HFFc6 (cell line): ENCODE results near the gene TBX3. TPM values are rescaled to one million over a fixed set of nuclear protein-coding genes. Genes with fewer than 3 reads are reported as not detected.
A peak's percentile ranks its signal among the peaks of the same experiment; 100 is the strongest.

Source experiments
- DNase-seq: peaks from one replicate; pipeline ENCODE4 v3.0.0-alpha.2; 2018
- H3K27ac Mint-ChIP-seq: 2 replicates; pipeline ENCODE4 v1.8.0; 2020; ENCODE audit warnings: mild to moderate bottlenecking, mixed read lengths
- H3K27me3 Mint-ChIP-seq: 2 replicates; pipeline ENCODE4 v1.8.0; 2021; ENCODE audit warnings: mild to moderate bottlenecking, moderate library complexity, mixed read lengths; ENCODE audit not compliant: insufficient read depth
- H3K36me3 Mint-ChIP-seq: 2 replicates; pipeline ENCODE4 v1.8.0; 2021; ENCODE audit warnings: low read depth, mixed read lengths
- H3K4me1 Mint-ChIP-seq: 2 replicates; pipeline ENCODE4 v1.8.0; 2020; ENCODE audit warnings: low read depth, mixed read lengths
- H3K4me3 Mint-ChIP-seq: 2 replicates; pipeline ENCODE4 v1.8.0; 2020; ENCODE audit warnings: mild to moderate bottlenecking, moderate library complexity, mixed read lengths
- H3K9me3 Mint-ChIP-seq: 2 replicates; pipeline ENCODE4 v1.8.0; 2020; ENCODE audit warnings: mild to moderate bottlenecking, mixed read lengths
- total RNA-seq, 6 experiments: library from RNA; stranded (reverse); fragmentation: NEBNext Ultra II Directional; extraction: Animal tissue kit (Norgen Biotek cat#: 25700); gene quantifications; 2 replicates in 1 of 6; 3 replicates in 5 of 6; pipeline ENCODE4 v1.2.3, GENCODE V29; 2021
- TF ChIP-seq, protein P1 (sequence below): fragments of 200-600 bp; sonication (generic); IDR thresholded peaks from 2 replicates; pipeline ENCODE4 v1.5.0; 2021; ENCODE audit warnings: antibody characterized with exemption, mild to moderate bottlenecking

Gene TBX3
- total RNA-seq, 6 experiments from 2014 or later = 108 to 145 (median 127) TPM

DNA sequence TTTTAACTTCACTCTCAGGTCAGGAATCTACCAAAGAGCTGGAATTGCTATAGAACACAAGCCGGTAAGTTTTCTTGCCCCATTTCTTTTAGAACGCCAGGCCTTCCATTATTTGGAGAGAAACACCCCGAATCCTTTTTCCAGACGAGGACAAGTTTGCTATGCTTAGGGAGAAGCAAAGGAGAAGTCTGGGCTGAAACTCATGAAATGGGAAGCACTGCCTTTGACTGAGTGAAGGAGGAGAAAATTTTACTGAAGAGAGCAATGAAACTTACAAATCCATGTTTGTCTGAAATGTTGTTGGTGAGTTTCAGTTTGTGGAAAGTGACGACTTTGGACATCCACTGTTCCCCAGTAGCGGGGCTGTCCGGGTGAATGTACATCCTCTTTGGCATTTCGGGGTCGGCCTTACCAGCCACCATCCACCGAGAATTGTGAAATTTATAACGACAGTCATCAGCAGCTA lies 3.3 kb downstream of the TBX3 start:
- Mint-ChIP-seq H3K4me1 (peaks cover 50% of the 10 kb centered on the region), H3K27me3 (peaks cover 43% of the 10 kb centered on the region), H3K27ac (peak overlapping the region; percentile 100), H3K36me3 (peaks cover 84% of the 10 kb centered on the region), H3K4me3 (peak overlapping the region; percentile 99), H3K9me3 (peaks cover 34% of the 10 kb centered on the region)
- no peak for DNase-seq
- TF ChIP-seq, protein P1, sequence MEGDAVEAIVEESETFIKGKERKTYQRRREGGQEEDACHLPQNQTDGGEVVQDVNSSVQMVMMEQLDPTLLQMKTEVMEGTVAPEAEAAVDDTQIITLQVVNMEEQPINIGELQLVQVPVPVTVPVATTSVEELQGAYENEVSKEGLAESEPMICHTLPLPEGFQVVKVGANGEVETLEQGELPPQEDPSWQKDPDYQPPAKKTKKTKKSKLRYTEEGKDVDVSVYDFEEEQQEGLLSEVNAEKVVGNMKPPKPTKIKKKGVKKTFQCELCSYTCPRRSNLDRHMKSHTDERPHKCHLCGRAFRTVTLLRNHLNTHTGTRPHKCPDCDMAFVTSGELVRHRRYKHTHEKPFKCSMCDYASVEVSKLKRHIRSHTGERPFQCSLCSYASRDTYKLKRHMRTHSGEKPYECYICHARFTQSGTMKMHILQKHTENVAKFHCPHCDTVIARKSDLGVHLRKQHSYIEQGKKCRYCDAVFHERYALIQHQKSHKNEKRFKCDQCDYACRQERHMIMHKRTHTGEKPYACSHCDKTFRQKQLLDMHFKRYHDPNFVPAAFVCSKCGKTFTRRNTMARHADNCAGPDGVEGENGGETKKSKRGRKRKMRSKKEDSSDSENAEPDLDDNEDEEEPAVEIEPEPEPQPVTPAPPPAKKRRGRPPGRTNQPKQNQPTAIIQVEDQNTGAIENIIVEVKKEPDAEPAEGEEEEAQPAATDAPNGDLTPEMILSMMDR = no peak

- peaks cover 91% of the 10 kb centered on the region for H3K36me3 Mint-ChIP-seq
- H3K4me3 Mint-ChIP-seq = peak overlapping the region; percentile 99
- H3K4me1 Mint-ChIP-seq = peaks cover 50% of the 10 kb centered on the region
- TF ChIP-seq, protein P1 = no peak
- H3K27me3 Mint-ChIP-seq = peaks cover 41% of the 10 kb centered on the region
- no peak for DNase-seq
- H3K27ac Mint-ChIP-seq = peak overlapping the region; percentile 100
- peaks cover 34% of the 10 kb centered on the region for H3K9me3 Mint-ChIP-seq
These were observed 4.0 kb downstream of the TBX3 start for GRCh38 chr12:114679942-114680341.

DNA sequence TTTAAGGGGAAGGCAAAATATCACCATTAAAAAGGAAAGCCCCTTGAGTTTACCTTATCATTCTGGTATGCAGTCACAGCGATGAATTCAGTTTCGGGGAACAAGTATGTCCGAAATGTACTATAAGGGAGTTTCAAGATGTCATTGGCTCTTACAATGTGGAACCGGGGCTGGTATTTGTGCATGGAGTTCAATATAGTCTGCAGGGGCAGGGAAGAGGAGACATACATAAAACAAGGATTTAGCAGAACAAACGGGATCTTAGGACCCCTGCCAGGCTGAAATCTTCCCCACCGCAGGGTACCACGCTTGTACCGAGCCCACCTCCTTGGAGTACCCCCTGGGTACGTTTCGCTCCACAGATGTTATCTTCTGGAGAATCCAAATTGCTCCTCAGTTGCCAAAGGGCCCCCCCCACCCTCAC lies 4.5 kb downstream of the TBX3 start:
- DNase-seq = no peak
- H3K36me3 Mint-ChIP-seq = peaks cover 96% of the 10 kb centered on the region
- peaks cover 34% of the 10 kb centered on the region for H3K9me3 Mint-ChIP-seq
- H3K4me3 Mint-ChIP-seq = peak overlapping the region; percentile 99
- H3K27me3 Mint-ChIP-seq = peaks cover 39% of the 10 kb centered on the region
- H3K27ac Mint-ChIP-seq = peak overlapping the region; percentile 100
- H3K4me1 Mint-ChIP-seq = peaks cover 54% of the 10 kb centered on the region
- TF ChIP-seq, protein P1 = no peak

- Mint-ChIP-seq H3K27me3 (peaks cover 36% of the 10 kb centered on the region), H3K9me3 (peaks cover 30% of the 10 kb centered on the region), H3K4me1 (peaks cover 59% of the 10 kb centered on the region)
These were observed 5.3 kb downstream of the TBX3 start for GRCh38 chr12:114678718-114679117.

GRCh38 chr12:114678028-114678427 lies 5.9 kb downstream of the TBX3 start:
- H3K4me3 Mint-ChIP-seq = peak overlapping the region; percentile 99
- TF ChIP-seq, protein P1 = 0 out of 2 replicates have a peak, but pooled peaks have one; percentile 8

More at GRCh38 chr12:114678718-114679117, 5.3 kb downstream of the TBX3 start:
- Mint-ChIP-seq H3K36me3 (peaks cover 96% of the 10 kb centered on the region), H3K27ac (peak overlapping the region; percentile 100), H3K4me3 (peak overlapping the region; percentile 99)
- DNase-seq = no peak
- TF ChIP-seq, protein P1 = no peak

More at GRCh38 chr12:114678028-114678427, 5.9 kb downstream of the TBX3 start:
- H3K36me3 Mint-ChIP-seq = peaks cover 96% of the 10 kb centered on the region
- peaks cover 66% of the 10 kb centered on the region for H3K4me1 Mint-ChIP-seq
- peak overlapping the region; percentile 100 for H3K27ac Mint-ChIP-seq
- H3K9me3 Mint-ChIP-seq = peaks cover 23% of the 10 kb centered on the region
- DNase-seq = no peak
- peaks cover 39% of the 10 kb centered on the region for H3K27me3 Mint-ChIP-seq
